Activated CD4-positive, alpha-beta memory T cell treated with anti-CD3 and anti-CD28 coated beads for 36 hours (primary cell): Measurements from ENCODE around the gene HOXA13. TPM values are rescaled to one million over a fixed set of nuclear protein-coding genes. Genes with fewer than 3 reads are reported as not detected.

Source experiments
- CTCF ChIA-PET: fragments of 350-600 bp; sonication (Branson Sonifier 250); formaldehyde crosslinking; loops from one replicate; lab custom pipeline; 2021; ENCODE audit warnings: antibody characterized with exemption, inconsistent platforms; lab: Charles Lee
- POLR2A ChIA-PET: fragments of 350-600 bp; sonication (Branson Sonifier 250); formaldehyde crosslinking; loops from one replicate; lab custom pipeline; 2021; ENCODE audit warnings: antibody characterized with exemption; lab: Charles Lee
- DNase-seq: peaks from one replicate; pipeline ENCODE4 v3.0.0-alpha.2; 2020
- H3K27ac Mint-ChIP-seq: one replicate; pipeline ENCODE4 v1.8.0; 2021; ENCODE audit warnings: mixed read lengths
- H3K27me3 Mint-ChIP-seq: one replicate; pipeline ENCODE4 v1.8.0; 2021; ENCODE audit warnings: mixed read lengths
- H3K36me3 Mint-ChIP-seq: one replicate; pipeline ENCODE4 v1.8.0; 2021; ENCODE audit warnings: mixed read lengths
- H3K4me1 Mint-ChIP-seq: one replicate; pipeline ENCODE4 v1.8.0; 2021; ENCODE audit warnings: low read depth, mixed read lengths
- H3K4me3 Mint-ChIP-seq: one replicate; pipeline ENCODE4 v1.8.0; 2021; ENCODE audit warnings: mild to moderate bottlenecking, mixed read lengths
- H3K9me3 Mint-ChIP-seq: one replicate; pipeline ENCODE4 v1.8.0; 2021; ENCODE audit warnings: mixed read lengths
- intact Hi-C: fragments of 100-400 bp; cut with micrococcal nuclease; formaldehyde crosslinking; loops from one replicate; pipeline ENCODE4 v1.15.1; 2023
- total RNA-seq, 2 experiments: library from RNA; stranded (reverse); gene quantifications; one replicate each; pipeline ENCODE4 v1.2.3, GENCODE V29; 2021

Gene HOXA13
- total RNA-seq, 2 experiments from 2014 or later: not detected

- ChIA-PET POLR2A (no interaction called here), CTCF (interaction anchor here (1.1 to 2.4 kb wide), 6 partner anchors 32 to 93 kb away, joined by 3 to 8 read pairs (median 6); no protein-coding TSS in a partner anchor)
- Mint-ChIP-seq H3K4me3 (peak within 1 kb of the TSS; percentile 45), H3K27me3 (peaks cover 79% of the 10 kb centered on the region), H3K36me3 (peaks cover 2% of the 10 kb centered on the region), H3K4me1 (peaks cover 25% of the 10 kb centered on the region), H3K27ac (peak within 1 kb of the TSS; percentile 5), H3K9me3 (no peaks in the 10 kb centered on the region)
- DNase-seq: peak; percentile 69
- intact Hi-C loops: loop anchor here (5.0 kb wide), 1 partner anchor 75 kb away; the partner anchor contains the start of gene HOXA9
Measured at GRCh38 chr7:27242555-27243339, 42.9 kb upstream of the HOXA13 start, which contains the start of gene EVX1. EVX1 (plus strand) TSS chr7:27242802; CDS start chr7:27243031, 229 bp downstream.

GRCh38 chr7:27242154-27242553 lies 42.3 kb upstream of the HOXA13 start:
- Mint-ChIP-seq H3K9me3 (no peaks in the 10 kb centered on the region), H3K27ac (no peak overlapping the region), H3K27me3 (peaks cover 78% of the 10 kb centered on the region), H3K4me3 (peak overlapping the region; percentile 45), H3K4me1 (peaks cover 25% of the 10 kb centered on the region), H3K36me3 (peaks cover 2% of the 10 kb centered on the region)
- no peak for DNase-seq
- ChIA-PET POLR2A (no interaction called here), CTCF (interaction anchor here (1.1 to 2.4 kb wide), 6 partner anchors 32 to 92 kb away, joined by 3 to 8 read pairs (median 6); no protein-coding TSS in a partner anchor)
- intact Hi-C loops: loop anchor here (5.0 kb wide), 1 partner anchor 75 kb away; the partner anchor contains the start of gene HOXA9

GRCh38 chr7:27241189-27242056 lies 41.5 kb upstream of the HOXA13 start:
- POLR2A ChIA-PET: no interaction called here

GRCh38 chr7:27240015-27240731 lies 40.3 kb upstream of the HOXA13 start:
- Mint-ChIP-seq H3K27me3 (peaks cover 78% of the 10 kb centered on the region), H3K36me3 (peaks cover 2% of the 10 kb centered on the region), H3K4me1 (peaks cover 28% of the 10 kb centered on the region), H3K27ac (no peak overlapping the region), H3K4me3 (no peak overlapping the region), H3K9me3 (no peaks in the 10 kb centered on the region)
- CTCF ChIA-PET: interaction anchor here (0.6 to 3.5 kb wide), 3 partner anchors 40 to 61 kb away, joined by 3 to 19 read pairs (median 8); no protein-coding TSS in a partner anchor
- intact Hi-C loops: loop anchor here (2.0 to 5.0 kb wide), 2 partner anchors 43 to 73 kb away; partner anchors contain the start of gene HOXA9
- POLR2A ChIA-PET: no interaction called here
- no peak for DNase-seq

More at GRCh38 chr7:27241189-27242056, 41.5 kb upstream of the HOXA13 start:
- H3K4me1 Mint-ChIP-seq: peaks cover 25% of the 10 kb centered on the region
- no peaks in the 10 kb centered on the region for H3K9me3 Mint-ChIP-seq
- H3K27ac Mint-ChIP-seq: no peak overlapping the region
- DNase-seq: no peak
- peaks cover 2% of the 10 kb centered on the region for H3K36me3 Mint-ChIP-seq
- CTCF ChIA-PET: interaction anchor here (1.1 to 3.5 kb wide), 6 partner anchors 31 to 91 kb away, joined by 3 to 19 read pairs (median 6); no protein-coding TSS in a partner anchor
- peaks cover 78% of the 10 kb centered on the region for H3K27me3 Mint-ChIP-seq
- no peak overlapping the region for H3K4me3 Mint-ChIP-seq
- intact Hi-C loops: loop anchor here (2.0 to 5.0 kb wide), 2 partner anchors 45 to 74 kb away; partner anchors contain the start of gene HOXA9

- ChIA-PET POLR2A (interaction anchor here (0.6 kb wide), 1 partner anchor 21 kb away, joined by 4 read pairs; no protein-coding TSS in a partner anchor), CTCF (interaction anchor here (1.6 to 3.5 kb wide), 2 partner anchors 30 to 44 kb away, joined by 5 to 19 read pairs; no protein-coding TSS in a partner anchor)
- no peak overlapping the region for H3K4me3 Mint-ChIP-seq
- no peak overlapping the region for H3K27ac Mint-ChIP-seq
- no peak for DNase-seq
- intact Hi-C loops: loop anchor here (2.0 to 5.0 kb wide), 2 partner anchors 43 to 72 kb away; partner anchors contain the start of gene HOXA9
- peaks cover 76% of the 10 kb centered on the region for H3K27me3 Mint-ChIP-seq
- no peaks in the 10 kb centered on the region for H3K9me3 Mint-ChIP-seq
- H3K36me3 Mint-ChIP-seq: peaks cover 2% of the 10 kb centered on the region
- H3K4me1 Mint-ChIP-seq: peaks cover 24% of the 10 kb centered on the region
Measured at GRCh38 chr7:27239387-27240014, 39.6 kb upstream of the HOXA13 start.

- DNase-seq: no peak
- H3K27ac Mint-ChIP-seq: no peak overlapping the region
- ChIA-PET CTCF (interaction anchor here (1.6 to 3.5 kb wide), 2 partner anchors 29 to 43 kb away, joined by 5 to 19 read pairs; no protein-coding TSS in a partner anchor), POLR2A (interaction anchor here (0.6 kb wide), 1 partner anchor 20 kb away, joined by 4 read pairs; no protein-coding TSS in a partner anchor)
- peaks cover 2% of the 10 kb centered on the region for H3K36me3 Mint-ChIP-seq
- H3K4me3 Mint-ChIP-seq: no peak overlapping the region
- intact Hi-C loops: no loop called here
- peaks cover 76% of the 10 kb centered on the region for H3K27me3 Mint-ChIP-seq
- peaks cover 24% of the 10 kb centered on the region for H3K4me1 Mint-ChIP-seq
- H3K9me3 Mint-ChIP-seq: no peaks in the 10 kb centered on the region
Measured at GRCh38 chr7:27238979-27239386, 39.1 kb upstream of the HOXA13 start.

- no peaks in the 10 kb centered on the region for H3K36me3 Mint-ChIP-seq
- H3K4me1 Mint-ChIP-seq: peaks cover 19% of the 10 kb centered on the region
- no peaks in the 10 kb centered on the region for H3K9me3 Mint-ChIP-seq
- no peak overlapping the region for H3K4me3 Mint-ChIP-seq
- CTCF ChIA-PET: interaction anchor here (1.0 to 3.5 kb wide), 3 partner anchors 28 to 859 kb away, joined by 4 to 19 read pairs (median 5); no protein-coding TSS in a partner anchor
- intact Hi-C loops: loop anchor here (2.0 kb wide), 1 partner anchor 15 kb away; no protein-coding TSS in a partner anchor
- no peak for DNase-seq
- H3K27ac Mint-ChIP-seq: no peak overlapping the region
- H3K27me3 Mint-ChIP-seq: peaks cover 75% of the 10 kb centered on the region
- POLR2A ChIA-PET: no interaction called here
Measured at GRCh38 chr7:27237735-27238334, 37.9 kb upstream of the HOXA13 start.

- H3K4me1 Mint-ChIP-seq: peaks cover 11% of the 10 kb centered on the region
- intact Hi-C loops: loop anchor here (2.0 kb wide), 1 partner anchor 13 kb away; no protein-coding TSS in a partner anchor
- H3K36me3 Mint-ChIP-seq: no peaks in the 10 kb centered on the region
- no peaks in the 10 kb centered on the region for H3K9me3 Mint-ChIP-seq
- DNase-seq: peak; percentile 32
- H3K27me3 Mint-ChIP-seq: peaks cover 60% of the 10 kb centered on the region
- H3K27ac Mint-ChIP-seq: no peak overlapping the region
- POLR2A ChIA-PET: no interaction called here
- H3K4me3 Mint-ChIP-seq: no peak overlapping the region
- CTCF ChIA-PET: interaction anchor here (0.8 kb wide), 1 partner anchor 25 kb away, joined by 3 read pairs; no protein-coding TSS in a partner anchor
Measured at GRCh38 chr7:27235387-27236311, 35.8 kb upstream of the HOXA13 start.

- intact Hi-C loops: no loop called here
- Mint-ChIP-seq H3K9me3 (no peaks in the 10 kb centered on the region), H3K4me1 (peaks cover 2% of the 10 kb centered on the region), H3K36me3 (no peaks in the 10 kb centered on the region), H3K27ac (no peak overlapping the region), H3K4me3 (no peak overlapping the region), H3K27me3 (peaks cover 33% of the 10 kb centered on the region)
- DNase-seq: no peak
- CTCF ChIA-PET: interaction anchor here (2.2 kb wide), 1 partner anchor 33 kb away, joined by 5 read pairs; no protein-coding TSS in a partner anchor
- POLR2A ChIA-PET: no interaction called here
Measured at GRCh38 chr7:27229448-27229847, 29.6 kb upstream of the HOXA13 start.
